Smooth muscle cell (in vitro differentiated cells): ENCODE measurements around the gene GRIK1. TPM values are rescaled to one million over a fixed set of nuclear protein-coding genes. Genes with fewer than 3 reads are reported as not detected.

Experiments used
- DNase-seq: peaks from one replicate; lab custom pipeline; 2025; ENCODE audit not compliant: unreplicated experiment; lab: John Stamatoyannopoulos, UW
- H2AFZ ChIP-seq: fragments of 200-600 bp; sonication (generic); 2 replicates; pipeline ENCODE4 v1.6.0; 2016; ENCODE audit warnings: antibody characterized with exemption, low read depth, mild to moderate bottlenecking
- H3F3A ChIP-seq: fragments of 200-600 bp; sonication (generic); 2 replicates; pipeline ENCODE4 v1.6.0; 2017; ENCODE audit warnings: antibody characterized with exemption, low read depth
- H3K27ac ChIP-seq: fragments of 200-600 bp; sonication (generic); 2 replicates; pipeline ENCODE4 v1.5.1; 2016; ENCODE audit warnings: low read depth, mild to moderate bottlenecking
- H3K27me3 ChIP-seq: fragments of 200-600 bp; sonication (generic); 2 replicates; pipeline ENCODE4 v1.6.1; 2016; ENCODE audit warnings: low read depth, mild to moderate bottlenecking
- H3K36me3 ChIP-seq: fragments of 200-600 bp; sonication (generic); 2 replicates; pipeline ENCODE4 v1.5.1; 2016; ENCODE audit warnings: low read depth
- H3K4me1 ChIP-seq: fragments of 200-600 bp; sonication (generic); 2 replicates; pipeline ENCODE4 v1.5.1; 2016; ENCODE audit warnings: low read depth
- H3K4me2 ChIP-seq: fragments of 200-600 bp; sonication (generic); 2 replicates; pipeline ENCODE4 v1.6.0; 2016; ENCODE audit warnings: mild to moderate bottlenecking
- H3K4me3 ChIP-seq: fragments of 200-600 bp; sonication (generic); 2 replicates; pipeline ENCODE4 v1.5.1; 2016; ENCODE audit warnings: mild to moderate bottlenecking
- H3K79me2 ChIP-seq: fragments of 200-600 bp; sonication (generic); 2 replicates; pipeline ENCODE4 v1.6.0; 2016; ENCODE audit warnings: low read depth, mild to moderate bottlenecking
- H3K9ac ChIP-seq: fragments of 200-600 bp; sonication (generic); 2 replicates; pipeline ENCODE4 v1.6.0; 2016; ENCODE audit warnings: low read depth
- H3K9me3 ChIP-seq: fragments of 200-600 bp; sonication (generic); replicated peaks from 2 replicates; pipeline ENCODE4 v1.5.1; 2016; ENCODE audit warnings: low read depth
- H4K20me1 ChIP-seq: fragments of 200-600 bp; sonication (generic); 2 replicates; pipeline ENCODE4 v1.6.0; 2016; ENCODE audit warnings: low read depth
- WGBS: methylation state at CpG from one replicate; pipeline ENCODE4 v1.1.7; 2016; ENCODE audit warnings: low lambda C conversion rate; 5-methylcytosine and 5-hydroxymethylcytosine counted together
- polyA plus RNA-seq: library from polyadenylated mRNA; unstranded; fragments of >200 nt; fragmentation: Nextera tagmentation; extraction: Ambion mirVana; gene quantifications from 2 replicates; pipeline ENCODE4 v1.2.1, GENCODE V29; 2016
- total RNA-seq: library from RNA; depleted of rRNA; stranded (reverse); fragments of >200 nt; gene quantifications from 2 replicates; pipeline ENCODE4 v1.2.3, GENCODE V29; 2014
- TF ChIP-seq, protein P1 (sequence below): fragments of 200-600 bp; sonication (generic); IDR thresholded peaks from 2 replicates; pipeline ENCODE4 v1.5.1; 2017; ENCODE audit warnings: borderline replicate concordance, mild to moderate bottlenecking, antibody characterized with exemption; ENCODE audit not compliant: insufficient read depth, poor library complexity, severe bottlenecking

GRIK1 gene
- total and polyA plus RNA-seq, 2 experiments from 2014 or later: 0.09 TPM; not detected in 1

DNA sequence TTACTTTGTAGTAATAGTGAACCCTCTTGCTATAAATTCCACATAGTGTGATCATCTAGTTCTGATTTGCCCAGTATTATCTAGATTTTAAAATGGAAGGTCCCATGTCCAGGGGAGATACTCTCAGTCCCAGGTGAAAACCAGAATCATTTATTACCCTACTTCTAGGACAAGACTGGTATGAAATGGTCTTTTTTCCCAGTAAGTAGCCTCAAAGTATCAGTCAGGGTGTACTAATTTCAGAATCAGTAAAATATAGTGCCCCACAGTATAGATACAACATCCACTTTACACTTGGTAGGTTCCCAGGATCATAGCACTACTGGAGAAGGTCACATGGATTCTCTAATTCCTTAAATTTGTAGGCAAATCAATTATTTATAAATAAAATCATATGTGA lies 318.3 kb downstream of the GRIK1 start:
- DNase-seq: no peak
- no peak overlapping the region for H2AFZ ChIP-seq

DNA sequence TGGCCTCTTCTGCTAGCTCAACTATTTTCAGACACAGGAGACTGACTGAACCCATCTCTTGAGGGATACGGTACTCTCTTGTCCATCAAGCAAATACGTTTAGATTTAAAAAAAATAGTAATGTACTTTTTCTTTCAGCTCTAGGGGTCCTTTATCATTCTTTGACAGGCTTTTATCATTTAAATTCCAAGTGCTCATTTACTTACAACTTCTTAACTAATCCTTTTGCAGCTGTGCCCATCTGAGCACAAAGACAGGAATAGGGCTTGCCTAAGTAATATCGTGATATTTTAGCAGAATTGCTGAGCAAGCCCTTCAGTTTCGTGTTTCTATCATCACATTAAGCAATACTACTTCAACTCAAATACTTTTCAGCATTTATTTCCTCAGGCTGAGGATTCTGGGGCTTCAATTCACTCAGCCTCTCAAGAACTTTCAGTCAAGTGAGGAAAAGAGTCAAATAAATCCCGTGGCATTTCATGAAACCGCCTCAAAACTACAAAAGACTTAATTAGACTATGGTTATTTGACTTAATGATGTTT lies 323.5 kb downstream of the GRIK1 start:
- Histone ChIP-seq H3F3A (no peaks in the 10 kb centered on the region), H3K27me3 (no peaks in the 10 kb centered on the region), H2AFZ (no peak overlapping the region), H4K20me1 (no peaks in the 10 kb centered on the region), H3K4me3 (no peak overlapping the region), H3K9me3 (no peaks in the 10 kb centered on the region), H3K9ac (no peak overlapping the region), H3K4me1 (peaks cover 8% of the 10 kb centered on the region), H3K79me2 (no peaks in the 10 kb centered on the region), H3K36me3 (no peaks in the 10 kb centered on the region), H3K27ac (no peak overlapping the region), H3K4me2 (no peak overlapping the region)
- 55% methylated on average over 6 of the region's 6 CpGs for WGBS
- TF ChIP-seq, protein P1, sequence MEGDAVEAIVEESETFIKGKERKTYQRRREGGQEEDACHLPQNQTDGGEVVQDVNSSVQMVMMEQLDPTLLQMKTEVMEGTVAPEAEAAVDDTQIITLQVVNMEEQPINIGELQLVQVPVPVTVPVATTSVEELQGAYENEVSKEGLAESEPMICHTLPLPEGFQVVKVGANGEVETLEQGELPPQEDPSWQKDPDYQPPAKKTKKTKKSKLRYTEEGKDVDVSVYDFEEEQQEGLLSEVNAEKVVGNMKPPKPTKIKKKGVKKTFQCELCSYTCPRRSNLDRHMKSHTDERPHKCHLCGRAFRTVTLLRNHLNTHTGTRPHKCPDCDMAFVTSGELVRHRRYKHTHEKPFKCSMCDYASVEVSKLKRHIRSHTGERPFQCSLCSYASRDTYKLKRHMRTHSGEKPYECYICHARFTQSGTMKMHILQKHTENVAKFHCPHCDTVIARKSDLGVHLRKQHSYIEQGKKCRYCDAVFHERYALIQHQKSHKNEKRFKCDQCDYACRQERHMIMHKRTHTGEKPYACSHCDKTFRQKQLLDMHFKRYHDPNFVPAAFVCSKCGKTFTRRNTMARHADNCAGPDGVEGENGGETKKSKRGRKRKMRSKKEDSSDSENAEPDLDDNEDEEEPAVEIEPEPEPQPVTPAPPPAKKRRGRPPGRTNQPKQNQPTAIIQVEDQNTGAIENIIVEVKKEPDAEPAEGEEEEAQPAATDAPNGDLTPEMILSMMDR: no peak
- DNase-seq: no peak

More for the DNA sequence above, 318.3 kb downstream of the GRIK1 start:
- Histone ChIP-seq H3K9ac (no peak overlapping the region), H3K4me2 (no peak overlapping the region), H3K9me3 (no peaks in the 10 kb centered on the region), H3K4me3 (no peak overlapping the region), H3K27me3 (no peaks in the 10 kb centered on the region), H3K79me2 (no peaks in the 10 kb centered on the region), H4K20me1 (no peaks in the 10 kb centered on the region), H3K27ac (no peak overlapping the region), H3K36me3 (no peaks in the 10 kb centered on the region), H3K4me1 (peaks cover under 1% of the 10 kb centered on the region), H3F3A (no peaks in the 10 kb centered on the region)
- TF ChIP-seq, protein P1: no peak

DNA sequence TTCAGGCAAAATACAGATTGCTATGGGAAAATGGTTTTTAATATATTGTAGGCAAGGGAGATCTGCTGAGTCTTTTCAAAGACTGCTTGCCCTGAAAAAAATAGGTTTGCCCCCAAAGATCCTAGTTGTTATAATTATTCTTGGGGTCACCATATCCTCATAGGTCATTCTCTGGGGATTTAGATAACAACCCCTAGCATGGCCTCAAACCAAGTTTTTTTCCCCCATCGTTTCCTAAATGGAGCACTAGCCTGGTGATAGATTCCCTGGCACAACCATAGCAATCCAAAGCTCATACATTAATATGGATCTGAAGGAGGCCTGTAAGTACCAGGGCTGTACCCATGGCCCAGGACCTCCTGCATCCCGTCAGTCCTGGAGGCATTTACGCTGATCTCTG lies 325.9 kb downstream of the GRIK1 start:
- H3K9me3 ChIP-seq: no peaks in the 10 kb centered on the region
- WGBS: 97% methylated on average over 3 of the region's 3 CpGs

DNA sequence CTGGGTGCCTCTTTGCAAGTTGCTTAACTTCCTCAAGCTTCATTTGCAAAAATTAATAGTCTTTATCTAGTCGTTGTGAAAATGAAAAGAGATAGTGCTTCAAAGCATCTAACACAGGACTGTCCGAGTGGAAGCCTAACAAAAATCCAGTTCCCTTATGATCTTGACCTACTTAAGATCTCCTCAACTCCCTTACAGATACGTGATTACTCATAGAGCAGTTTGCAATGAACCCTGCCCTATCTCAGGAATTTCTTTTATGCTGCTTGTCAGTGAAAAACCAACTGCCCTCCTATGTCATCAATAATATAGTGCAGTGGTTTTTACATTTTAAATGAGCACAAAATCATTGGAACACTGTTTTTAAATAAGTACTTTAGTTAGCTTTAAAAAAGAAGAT lies 326.8 kb downstream of the GRIK1 start:
- no peak for DNase-seq
- peaks cover 8% of the 10 kb centered on the region for H3K4me1 ChIP-seq
- 27% methylated on average over 3 of the region's 3 CpGs for WGBS
- H3K79me2 ChIP-seq: no peaks in the 10 kb centered on the region
- no peak overlapping the region for H3K4me2 ChIP-seq
- H3K36me3 ChIP-seq: no peaks in the 10 kb centered on the region
- no peak overlapping the region for H2AFZ ChIP-seq
- H4K20me1 ChIP-seq: no peaks in the 10 kb centered on the region
- no peak overlapping the region for H3K9ac ChIP-seq
- TF ChIP-seq, protein P1: no peak
- no peaks in the 10 kb centered on the region for H3K9me3 ChIP-seq
- H3F3A ChIP-seq: no peaks in the 10 kb centered on the region
- no peak overlapping the region for H3K4me3 ChIP-seq
- H3K27ac ChIP-seq: no peak overlapping the region
- H3K27me3 ChIP-seq: no peaks in the 10 kb centered on the region

More for the DNA sequence above, 325.9 kb downstream of the GRIK1 start:
- Histone ChIP-seq H3K79me2 (no peaks in the 10 kb centered on the region), H3K4me3 (no peak overlapping the region), H3K9ac (no peak overlapping the region), H3K27me3 (no peaks in the 10 kb centered on the region), H3K4me2 (no peak overlapping the region), H4K20me1 (no peaks in the 10 kb centered on the region), H2AFZ (no peak overlapping the region), H3F3A (no peaks in the 10 kb centered on the region), H3K4me1 (peaks cover 8% of the 10 kb centered on the region), H3K36me3 (no peaks in the 10 kb centered on the region), H3K27ac (no peak overlapping the region)
- no peak for DNase-seq
- TF ChIP-seq, protein P1: no peak
